Right lobe of liver (tissue), 6 donors: Measurements from ENCODE around the gene ALS2. TPM values are rescaled to one million over a fixed set of nuclear protein-coding genes. Genes with fewer than 3 reads are reported as not detected.

Experiments
- ATAC-seq, 4 donors: fragments of 200-7000 bp; cut with Tn5 transposase; one replicate each; pipeline ENCODE4 v1.9.1; 2020; ENCODE audit warnings: mild to moderate bottlenecking in 4 of 4, moderate library complexity in 4 of 4
- DNase-seq, 3 donors: peaks; one replicate each; pipeline ENCODE4 v3.0.0-alpha.2; 2020
- H3K27ac ChIP-seq, 3 donors: fragments of 200-600 bp; one replicate each; pipeline ENCODE4 v1.8.0; 2022
- H3K27me3 ChIP-seq, 2 donors: fragments of 200-600 bp; one replicate each; pipeline ENCODE4 v1.8.0; 2022
- H3K36me3 ChIP-seq, 4 donors: fragments of 200-600 bp; sonication (generic) in 1 of 4; one replicate each; pipeline versions ENCODE4 v1.5.1 to v1.8.0; 2017 to 2022; ENCODE audit warnings: control low read depth in 1 of 4
- H3K4me1 ChIP-seq, 4 donors: fragments of 200-600 bp; sonication (generic) in 1 of 4; one replicate each; pipeline versions ENCODE4 v1.5.1 to v1.8.0; 2017 to 2022; ENCODE audit warnings: control low read depth in 1 of 4
- H3K4me3 ChIP-seq, 3 donors: fragments of 200-600 bp; one replicate each; pipeline ENCODE4 v1.8.0; 2022
- H3K9me3 ChIP-seq, 4 donors: fragments of 200-600 bp; sonication (generic) in 1 of 4; one replicate each; pipeline versions ENCODE4 v1.5.1 to v1.8.0; 2017 to 2022; ENCODE audit warnings: control low read depth in 1 of 4
- CTCF ChIP-seq, 4 donors: fragments of 200-600 bp in 3 of 4; fragments of 450-650 bp in 1 of 4; IDR thresholded peaks; one replicate each; pipeline versions ENCODE4 v1.5.1 to v1.8.0; 2016 to 2022; ENCODE audit warnings: antibody characterized with exemption in 4 of 4, mild to moderate bottlenecking in 2 of 4
- POLR2A ChIP-seq: fragments of 450-650 bp; IDR thresholded peaks from one replicate; pipeline ENCODE4 v1.6.1; 2017; ENCODE audit warnings: antibody characterized with exemption, mild to moderate bottlenecking
- WGBS: methylation state at CpG from one replicate; pipeline ENCODE4 v1.1.6; 2018; ENCODE audit warnings: low coverage, low lambda C conversion rate; ENCODE audit not compliant: insufficient coverage; ENCODE audit errors: missing lambda C conversion rate; 5-methylcytosine and 5-hydroxymethylcytosine counted together
- intact Hi-C, 2 donors: fragments of 100-400 bp; cut with DNase I; formaldehyde crosslinking; loops; one replicate each; pipeline versions ENCODE4 v1.11.2 to v1.14.1; 2022
- total RNA-seq, 6 experiments: library from RNA; depleted of rRNA in 2 of 6; stranded (reverse); fragments of >200 nt in 2 of 6; fragmentation: NEBNext Ultra II Directional in 3 of 6; extraction: Animal tissue kit (Norgen Biotek cat#: 25700) in 3 of 6; gene quantifications; one replicate each; pipeline versions ENCODE4 v1.1.0 to v1.2.4, GENCODE V29; 2016 to 2023
- donor health status: DM: no; HTN: yes; CAD: no.
- donor health status: DM: no; HTN: no; CAD: no.
- donor health status: DM: no; HTN: no; CAD: no.
- donor health status: DM: no; HTN: yes; CAD: no.
- donor health status: DM: no; HTN: yes; CAD: no.

Gene ALS2
- total RNA-seq, 6 experiments from 2014 or later, result 15.8 to 24.9 (median 20.3) TPM

GRCh38 chr2:201788371-201788770, 7.6 kb upstream of the ALS2 start:
- intact Hi-C loops, result no loop called here
- no peak for TF ChIP-seq CTCF (IDR thresholded peaks at IDR 0.05)
- no peak for TF ChIP-seq POLR2A
- DNase-seq (no peak), ATAC-seq (no peak)
- H3K4me1 ChIP-seq, result no peaks in the 10 kb centered on the region
- no peaks in the 10 kb centered on the region for H3K36me3 ChIP-seq
- H3K4me3 ChIP-seq, result no peak overlapping the region
- no peaks in the 10 kb centered on the region for H3K27me3 ChIP-seq
- WGBS, result 46% methylated on average over 3 of the region's 3 CpGs
- H3K27ac ChIP-seq, result no peak overlapping the region
- H3K9me3 ChIP-seq, result no peaks in the 10 kb centered on the region

GRCh38 chr2:201786471-201786870, 5.7 kb upstream of the ALS2 start:
- TF ChIP-seq POLR2A, result no peak
- no peaks in the 10 kb centered on the region for H3K27me3 ChIP-seq
- DNase-seq, result no peak
- no peak overlapping the region for H3K4me3 ChIP-seq
- intact Hi-C loops, result no loop called here
- no peak for ATAC-seq
- no peaks in the 10 kb centered on the region for H3K4me1 ChIP-seq
- H3K9me3 ChIP-seq, result no peaks in the 10 kb centered on the region
- H3K36me3 ChIP-seq, result no peaks in the 10 kb centered on the region
- no peak overlapping the region for H3K27ac ChIP-seq

- Histone ChIP-seq H3K27ac (no peak overlapping the region), H3K9me3 (no peaks in the 10 kb centered on the region), H3K27me3 (no peaks in the 10 kb centered on the region), H3K4me3 (no peak overlapping the region), H3K4me1 (no peaks in the 10 kb centered on the region), H3K36me3 (no peaks in the 10 kb centered on the region)
- TF ChIP-seq POLR2A, result no peak
- no peak for TF ChIP-seq CTCF (IDR thresholded peaks at IDR 0.05)
- DNase-seq (no peak), ATAC-seq (no peak)
- intact Hi-C loops, result no loop called here
- 83% methylated on average over 4 of the region's 4 CpGs for WGBS
Observed at GRCh38 chr2:201785135-201785534, 4.4 kb upstream of the ALS2 start.

- Histone ChIP-seq H3K9me3 (no peaks in the 10 kb centered on the region), H3K27me3 (no peaks in the 10 kb centered on the region), H3K4me3 (no peak overlapping the region), H3K4me1 (peaks cover 0 to 3% (median 0%) of the 10 kb centered on the region in 4 donors), H3K36me3 (no peaks in the 10 kb centered on the region), H3K27ac (no peak overlapping the region)
- intact Hi-C loops, result no loop called here
- TF ChIP-seq CTCF (IDR thresholded peaks at IDR 0.05) (no peak), POLR2A (no peak)
- DNase-seq (no peak), ATAC-seq (no peak)
- 50% methylated on average over 1 of the region's 1 CpG for WGBS
Observed at GRCh38 chr2:201784563-201784962, 3.8 kb upstream of the ALS2 start.

GRCh38 chr2:201781557-201782051, 871 bp upstream of the ALS2 start:
- under 1% methylated on average over 15 of the region's 15 CpGs for WGBS
- H3K36me3 ChIP-seq, result no peaks in the 10 kb centered on the region
- peak; percentile 2 to 8 (median 4) for ATAC-seq
- H3K4me1 ChIP-seq, result peaks cover 0 to 30% (median 9%) of the 10 kb centered on the region in 4 donors
- no peaks in the 10 kb centered on the region for H3K27me3 ChIP-seq
- no peaks in the 10 kb centered on the region for H3K9me3 ChIP-seq
- TF ChIP-seq POLR2A, result no peak
- no peak for TF ChIP-seq CTCF (IDR thresholded peaks at IDR 0.05)
- intact Hi-C loops, result no loop called here
- peak overlapping the region; percentile 58 to 91 (median 72) for H3K4me3 ChIP-seq
- peak overlapping the region in 2 of 3 donors; percentile 68 to 69 for H3K27ac ChIP-seq
- peak in 1 of 3 donors; percentile 58 for DNase-seq
